Kidney epithelial cell (primary cell): ENCODE results near the gene KCNMA1. TPM values are rescaled to one million over a fixed set of nuclear protein-coding genes. Genes with fewer than 3 reads are reported as not detected.
A peak's percentile ranks its signal among the peaks of the same experiment; 100 is the strongest.

Experiments used
- DNase-seq: peaks from one replicate; pipeline ENCODE4 v3.0.0-alpha.2; 2010; ENCODE audit warnings: low read depth
- H3K27me3 ChIP-seq: 2 replicates; pipeline ENCODE4 v1.6.0; 2011; ENCODE audit warnings: low read length; ENCODE audit not compliant: control insufficient read depth, insufficient read depth
- H3K36me3 ChIP-seq: 2 replicates; pipeline ENCODE4 v1.5.1; 2011; ENCODE audit warnings: low read length; ENCODE audit not compliant: control insufficient read depth, insufficient read depth
- H3K4me3 ChIP-seq: 2 replicates; pipeline ENCODE4 v1.5.1; 2011; ENCODE audit warnings: low read depth, mild to moderate bottlenecking, control low read depth, low read length
- total RNA-seq: library from RNA; depleted of rRNA; stranded (reverse); fragments of >200 nt; gene quantifications from 2 replicates; pipeline ENCODE4 v1.2.3, GENCODE V29; 2015
- TF ChIP-seq, protein P1 (sequence below): IDR thresholded peaks from 2 replicates; pipeline ENCODE4 v1.5.1; 2011; ENCODE audit warnings: mild to moderate bottlenecking, moderate library complexity, low read length, control low read depth, inconsistent platforms; ENCODE audit not compliant: insufficient read depth, poor library complexity, severe bottlenecking

The KCNMA1 gene
- total RNA-seq, 1 donor from 2014 or later: 18.9 TPM

GRCh38 chr10:77587416-77587790 lies 50.2 kb downstream of the KCNMA1 start:
- H3K4me3 ChIP-seq: no peak overlapping the region
- no peaks in the 10 kb centered on the region for H3K27me3 ChIP-seq
- TF ChIP-seq, protein P1, sequence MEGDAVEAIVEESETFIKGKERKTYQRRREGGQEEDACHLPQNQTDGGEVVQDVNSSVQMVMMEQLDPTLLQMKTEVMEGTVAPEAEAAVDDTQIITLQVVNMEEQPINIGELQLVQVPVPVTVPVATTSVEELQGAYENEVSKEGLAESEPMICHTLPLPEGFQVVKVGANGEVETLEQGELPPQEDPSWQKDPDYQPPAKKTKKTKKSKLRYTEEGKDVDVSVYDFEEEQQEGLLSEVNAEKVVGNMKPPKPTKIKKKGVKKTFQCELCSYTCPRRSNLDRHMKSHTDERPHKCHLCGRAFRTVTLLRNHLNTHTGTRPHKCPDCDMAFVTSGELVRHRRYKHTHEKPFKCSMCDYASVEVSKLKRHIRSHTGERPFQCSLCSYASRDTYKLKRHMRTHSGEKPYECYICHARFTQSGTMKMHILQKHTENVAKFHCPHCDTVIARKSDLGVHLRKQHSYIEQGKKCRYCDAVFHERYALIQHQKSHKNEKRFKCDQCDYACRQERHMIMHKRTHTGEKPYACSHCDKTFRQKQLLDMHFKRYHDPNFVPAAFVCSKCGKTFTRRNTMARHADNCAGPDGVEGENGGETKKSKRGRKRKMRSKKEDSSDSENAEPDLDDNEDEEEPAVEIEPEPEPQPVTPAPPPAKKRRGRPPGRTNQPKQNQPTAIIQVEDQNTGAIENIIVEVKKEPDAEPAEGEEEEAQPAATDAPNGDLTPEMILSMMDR: no peak
- H3K36me3 ChIP-seq: no peaks in the 10 kb centered on the region
- DNase-seq: no peak

DNA sequence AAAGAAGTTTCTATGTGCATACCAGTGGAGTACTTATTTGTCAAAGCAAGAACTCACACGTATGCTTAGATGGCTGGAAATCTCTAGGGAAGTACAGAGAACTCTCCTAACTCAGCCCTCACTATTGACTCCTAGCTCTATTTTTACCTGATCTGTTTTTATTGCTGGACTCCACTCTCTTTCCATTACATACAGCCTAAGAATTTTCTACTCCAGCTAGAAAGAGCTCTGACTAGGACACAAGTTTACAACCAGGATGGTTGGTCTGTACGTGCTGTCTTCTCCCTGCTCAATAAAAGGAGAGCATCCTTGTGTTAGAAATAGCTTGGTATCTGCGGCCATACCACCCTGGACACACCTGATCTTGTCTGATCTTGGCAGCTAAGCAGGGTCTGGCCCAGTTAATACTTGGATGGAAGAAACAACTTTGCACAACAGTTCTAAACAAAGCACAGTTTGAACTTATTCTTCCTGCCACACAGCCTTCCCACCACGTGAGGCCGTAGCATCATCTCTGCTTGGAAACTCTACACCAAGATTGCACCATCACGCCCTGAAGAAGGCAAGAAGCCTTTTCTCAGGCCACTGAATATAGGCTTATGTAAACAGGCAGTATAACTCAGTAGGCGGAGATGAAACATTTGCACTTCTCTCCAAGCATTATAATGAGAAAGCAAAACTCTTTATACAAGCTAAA lies 50.7 kb downstream of the KCNMA1 start:
- TF ChIP-seq, protein P1: no peak
- Histone ChIP-seq H3K27me3 (no peaks in the 10 kb centered on the region), H3K36me3 (no peaks in the 10 kb centered on the region), H3K4me3 (no peak overlapping the region)
- DNase-seq: no peak

DNA sequence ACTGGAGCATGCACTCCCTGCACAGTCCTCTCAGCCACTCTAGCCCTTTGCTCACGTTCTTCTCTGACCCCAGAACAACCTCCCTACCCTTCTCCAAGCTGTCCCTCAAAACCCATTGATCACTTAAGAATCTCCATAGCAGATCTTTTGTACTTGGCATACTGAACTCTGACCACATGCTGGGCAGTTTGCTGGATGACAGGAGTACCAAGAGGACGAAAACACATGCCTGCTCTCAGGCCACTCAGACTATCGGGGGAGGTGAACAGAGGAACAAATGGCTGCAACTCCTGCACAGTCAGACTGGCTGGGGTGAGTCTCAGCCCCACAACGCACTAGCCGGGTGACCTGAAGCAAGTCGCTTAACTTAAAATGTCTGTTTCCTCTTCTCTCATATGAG lies 52.7 kb downstream of the KCNMA1 start:
- Histone ChIP-seq H3K4me3 (no peak overlapping the region), H3K27me3 (no peaks in the 10 kb centered on the region), H3K36me3 (no peaks in the 10 kb centered on the region)
- TF ChIP-seq, protein P1: no peak
- DNase-seq: no peak

DNA sequence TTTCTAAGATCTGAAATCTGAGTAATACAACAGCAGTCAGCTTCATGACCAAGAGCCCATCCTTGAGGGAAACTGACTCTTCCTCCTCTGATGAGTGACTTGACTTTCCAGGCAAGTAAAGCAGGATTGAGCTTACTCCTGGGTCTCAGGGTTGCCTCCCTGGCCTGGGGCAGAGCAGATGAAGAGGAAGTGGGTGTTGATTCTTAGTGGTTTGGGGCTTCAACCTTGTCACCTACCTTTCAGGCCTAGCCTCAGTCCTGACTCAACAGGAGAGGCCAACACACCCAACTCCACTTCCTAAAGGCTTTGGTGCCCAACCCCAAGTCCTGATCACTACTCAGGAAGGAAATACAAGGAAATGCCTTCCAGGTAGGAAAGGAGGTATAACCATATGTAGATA lies 54.1 kb downstream of the KCNMA1 start:
- no peak for DNase-seq
- Histone ChIP-seq H3K4me3 (no peak overlapping the region), H3K36me3 (no peaks in the 10 kb centered on the region), H3K27me3 (no peaks in the 10 kb centered on the region)
- TF ChIP-seq, protein P1: no peak

DNA sequence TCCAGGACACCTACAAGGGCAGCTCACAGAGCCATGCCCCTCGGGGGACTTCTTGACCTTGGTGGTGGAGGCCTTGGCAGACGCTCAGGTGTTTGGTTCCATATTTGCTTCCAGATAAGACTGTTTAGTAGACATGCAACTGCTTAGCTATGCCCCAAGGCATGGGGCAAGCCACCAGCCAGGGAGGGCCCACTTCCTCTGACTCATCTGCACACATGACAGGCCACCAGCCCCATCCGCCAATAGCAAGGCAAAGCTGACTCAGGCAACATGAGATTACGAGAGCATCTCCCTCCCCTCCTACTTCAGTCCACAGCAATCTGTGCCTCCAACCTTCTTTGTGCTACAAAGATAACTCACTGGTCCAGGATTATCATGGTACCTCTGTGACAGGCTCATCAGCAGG lies 54.9 kb downstream of the KCNMA1 start:
- H3K36me3 ChIP-seq: no peaks in the 10 kb centered on the region
- no peak overlapping the region for H3K4me3 ChIP-seq
- H3K27me3 ChIP-seq: no peaks in the 10 kb centered on the region
- TF ChIP-seq, protein P1: no peak
- peak; percentile 82 for DNase-seq

DNA sequence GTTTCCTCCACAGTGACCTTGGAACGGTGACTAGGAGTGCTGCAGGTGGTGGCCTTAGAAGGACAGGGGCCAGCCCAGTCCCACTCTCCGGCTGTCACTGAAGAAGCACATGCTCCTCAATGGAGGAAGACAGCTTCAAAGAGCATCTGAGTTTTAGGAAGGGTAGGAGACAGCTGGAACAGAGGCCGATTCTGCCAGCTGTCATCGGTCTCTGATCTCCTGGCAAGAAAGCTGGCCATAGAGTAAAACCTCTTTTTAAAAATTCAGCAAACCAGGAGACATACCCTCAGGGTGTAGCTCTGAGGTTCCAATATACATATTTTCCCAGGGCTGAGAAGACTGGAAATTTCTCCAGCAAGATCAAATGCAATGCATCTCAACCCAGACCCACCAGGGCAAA lies 55.9 kb downstream of the KCNMA1 start:
- no peaks in the 10 kb centered on the region for H3K36me3 ChIP-seq
- H3K27me3 ChIP-seq: no peaks in the 10 kb centered on the region
- TF ChIP-seq, protein P1: no peak
- no peak for DNase-seq
- H3K4me3 ChIP-seq: no peak overlapping the region
